ENCODE data around the gene BCL7A. TPM values are rescaled to one million over a fixed set of nuclear protein-coding genes. Genes with fewer than 3 reads are reported as not detected.

Gene BCL7A
- total and polyA plus RNA-seq, 2 donors (not counting 1 experiment from before 2014, with no cell fraction given), result 71.0 to 75.9 TPM

GRCh38 chr12:122018457-122018856 lies 3.2 kb upstream of the BCL7A start:
- Mint-ChIP-seq H3K27ac (no peak overlapping the region), H3K4me3 (no peak overlapping the region), H3K4me1 (peaks cover 29% of the 10 kb centered on the region), H3K27me3 (no peaks in the 10 kb centered on the region), H3K9me3 (ENCODE audit: insufficient read depth) (peaks cover 5% of the 10 kb centered on the region)
- H3K36me3 ChIP-seq (replicated peaks in 1 of 2; ENCODE audit: control extremely low read depth in 1 of 2, control insufficient read depth in 1 of 2, extremely low read depth in 1 of 2, insufficient read depth in 2 of 2, low read length in 1 of 2), result no peaks in the 10 kb centered on the region
- ATAC-seq (ENCODE audit: low read depth), result no peak
- TF ChIP-seq, protein P1, sequence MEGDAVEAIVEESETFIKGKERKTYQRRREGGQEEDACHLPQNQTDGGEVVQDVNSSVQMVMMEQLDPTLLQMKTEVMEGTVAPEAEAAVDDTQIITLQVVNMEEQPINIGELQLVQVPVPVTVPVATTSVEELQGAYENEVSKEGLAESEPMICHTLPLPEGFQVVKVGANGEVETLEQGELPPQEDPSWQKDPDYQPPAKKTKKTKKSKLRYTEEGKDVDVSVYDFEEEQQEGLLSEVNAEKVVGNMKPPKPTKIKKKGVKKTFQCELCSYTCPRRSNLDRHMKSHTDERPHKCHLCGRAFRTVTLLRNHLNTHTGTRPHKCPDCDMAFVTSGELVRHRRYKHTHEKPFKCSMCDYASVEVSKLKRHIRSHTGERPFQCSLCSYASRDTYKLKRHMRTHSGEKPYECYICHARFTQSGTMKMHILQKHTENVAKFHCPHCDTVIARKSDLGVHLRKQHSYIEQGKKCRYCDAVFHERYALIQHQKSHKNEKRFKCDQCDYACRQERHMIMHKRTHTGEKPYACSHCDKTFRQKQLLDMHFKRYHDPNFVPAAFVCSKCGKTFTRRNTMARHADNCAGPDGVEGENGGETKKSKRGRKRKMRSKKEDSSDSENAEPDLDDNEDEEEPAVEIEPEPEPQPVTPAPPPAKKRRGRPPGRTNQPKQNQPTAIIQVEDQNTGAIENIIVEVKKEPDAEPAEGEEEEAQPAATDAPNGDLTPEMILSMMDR (IDR thresholded peaks at IDR 0.05), result no peak
- TF ChIP-seq EZH2 (IDR thresholded peaks at IDR 0.05; ENCODE audit: borderline replicate concordance, insufficient read depth, low read depth, low read length, poor library complexity, severe bottlenecking), result no peak
- no peaks in the 10 kb centered on the region for H3K27me3 ChIP-seq (replicated peaks in 1 of 4; ENCODE audit: control extremely low read depth in 1 of 4, control insufficient read depth in 3 of 4, insufficient read depth in 4 of 4, low read length in 3 of 4)
- no peak overlapping the region for H2AFZ ChIP-seq (ENCODE audit: insufficient read depth, low read depth, low read length, poor library complexity, severe bottlenecking)
- peaks cover 64% of the 10 kb centered on the region for H3K79me2 ChIP-seq (ENCODE audit: control insufficient read depth, insufficient read depth, low read length)
- POLR2A ChIA-PET, result interaction anchor here (0.9 to 1.2 kb wide), 2 partner anchors 9 to 14 kb away, joined by 3 to 4 read pairs; no protein-coding TSS in a partner anchor
- no peak overlapping the region for H3K9ac ChIP-seq (ENCODE audit: low read length)
- CTCF ChIA-PET, result no interaction called here
- intact Hi-C loops (cut with micrococcal nuclease), result no loop called here
- peaks cover 3% of the 10 kb centered on the region for H4K20me1 ChIP-seq (ENCODE audit: control insufficient read depth, insufficient read depth, low read length, poor library complexity, severe bottlenecking)
- H3K4me2 ChIP-seq (replicated peaks; ENCODE audit: low read depth, low read length, poor library complexity, severe bottlenecking), result no peak overlapping the region
- H3K27ac ChIP-seq (ENCODE audit: low read length in 2 of 2), result no peak overlapping the region
- no peak overlapping the region for H3K4me3 ChIP-seq (ENCODE audit: control extremely low read depth in 1 of 5, extremely low read depth in 1 of 5, insufficient read depth in 1 of 5, low read depth in 2 of 5, low read length in 4 of 5)
- peaks cover 14 to 22% of the 10 kb centered on the region in 2 donors for H3K4me1 ChIP-seq (ENCODE audit: control insufficient read depth in 2 of 2, insufficient read depth in 2 of 2, low read length in 2 of 2)
- H3K9me3 ChIP-seq (ENCODE audit: control extremely low read depth in 1 of 3, control insufficient read depth in 2 of 3, insufficient read depth in 1 of 3, low read length in 2 of 3), result peaks cover 0 to 12% (median 3%) of the 10 kb centered on the region in 3 donors
- DNase-seq, result no peak

- no peak overlapping the region for H2AFZ ChIP-seq (ENCODE audit: insufficient read depth, low read depth, low read length, poor library complexity, severe bottlenecking)
- H3K9ac ChIP-seq (ENCODE audit: low read length), result no peak overlapping the region
- H3K9me3 ChIP-seq (ENCODE audit: control extremely low read depth in 1 of 3, control insufficient read depth in 2 of 3, insufficient read depth in 1 of 3, low read length in 2 of 3), result peaks cover 0 to 12% (median 3%) of the 10 kb centered on the region in 3 donors
- WGBS (ENCODE audit: insufficient coverage), result 100% methylated on average over 1 of the region's 4 CpGs
- TF ChIP-seq EZH2 (IDR thresholded peaks at IDR 0.05; ENCODE audit: borderline replicate concordance, insufficient read depth, low read depth, low read length, poor library complexity, severe bottlenecking), result no peak
- TF ChIP-seq, protein P1 (IDR thresholded peaks at IDR 0.05), result no peak
- H3K4me1 ChIP-seq (ENCODE audit: control insufficient read depth in 2 of 2, insufficient read depth in 2 of 2, low read length in 2 of 2), result peaks cover 12 to 23% of the 10 kb centered on the region in 2 donors
- intact Hi-C loops (cut with micrococcal nuclease), result no loop called here
- peaks cover 28% of the 10 kb centered on the region for H3K4me1 Mint-ChIP-seq
- H3K4me3 Mint-ChIP-seq, result no peak overlapping the region
- no peak overlapping the region for H3K27ac ChIP-seq (ENCODE audit: low read length in 2 of 2)
- no peak for ATAC-seq (ENCODE audit: low read depth)
- DNase-seq, result no peak
- H3K36me3 ChIP-seq (replicated peaks in 1 of 2; ENCODE audit: control extremely low read depth in 1 of 2, control insufficient read depth in 1 of 2, extremely low read depth in 1 of 2, insufficient read depth in 2 of 2, low read length in 1 of 2), result no peaks in the 10 kb centered on the region
- H3K79me2 ChIP-seq (ENCODE audit: control insufficient read depth, insufficient read depth, low read length), result peaks cover 68% of the 10 kb centered on the region
- no peak overlapping the region for H3K4me3 ChIP-seq (ENCODE audit: control extremely low read depth in 1 of 5, extremely low read depth in 1 of 5, insufficient read depth in 1 of 5, low read depth in 2 of 5, low read length in 4 of 5)
- ChIA-PET POLR2A (interaction anchor here (0.9 kb wide), 1 partner anchor 10 kb away, joined by 3 read pairs; no protein-coding TSS in a partner anchor), CTCF (no interaction called here)
- peaks cover 5% of the 10 kb centered on the region for H3K9me3 Mint-ChIP-seq (ENCODE audit: insufficient read depth)
- peaks cover 7% of the 10 kb centered on the region for H4K20me1 ChIP-seq (ENCODE audit: control insufficient read depth, insufficient read depth, low read length, poor library complexity, severe bottlenecking)
- no peak overlapping the region for H3K4me2 ChIP-seq (replicated peaks; ENCODE audit: low read depth, low read length, poor library complexity, severe bottlenecking)
- H3K27ac Mint-ChIP-seq, result no peak overlapping the region
- H3K27me3 ChIP-seq (replicated peaks in 1 of 4; ENCODE audit: control extremely low read depth in 1 of 4, control insufficient read depth in 3 of 4, insufficient read depth in 4 of 4, low read length in 3 of 4), result no peaks in the 10 kb centered on the region
- H3K27me3 Mint-ChIP-seq, result no peaks in the 10 kb centered on the region
Measured at GRCh38 chr12:122018937-122019336, 2.7 kb upstream of the BCL7A start.

Measured in B cell (primary cell).